Left ventricle myocardium inferior (tissue), 1 donor: ENCODE measurements around the gene LUM. TPM values are rescaled to one million over a fixed set of nuclear protein-coding genes. Genes with fewer than 3 reads are reported as not detected.

ENCODE experiments used
- DNase-seq: peaks from one replicate; pipeline ENCODE4 v3.0.0-alpha.2; 2020
- H3K27ac ChIP-seq: fragments of 200-600 bp; replicated peaks from 2 replicates; pipeline ENCODE4 v1.8.0; 2021
- H3K27me3 ChIP-seq: fragments of 200-600 bp; 2 replicates; pipeline ENCODE4 v1.8.0; 2021; ENCODE audit warnings: low read depth
- H3K36me3 ChIP-seq: fragments of 200-600 bp; 2 replicates; pipeline ENCODE4 v1.8.0; 2021
- H3K4me1 ChIP-seq: fragments of 200-600 bp; 2 replicates; pipeline ENCODE4 v1.8.0; 2021
- H3K4me3 ChIP-seq: fragments of 200-600 bp; 2 replicates; pipeline ENCODE4 v1.8.0; 2021; ENCODE audit warnings: mild to moderate bottlenecking, moderate library complexity
- H3K9me3 ChIP-seq: fragments of 200-600 bp; replicated peaks from 2 replicates; pipeline ENCODE4 v1.8.0; 2021
- CTCF ChIP-seq: fragments of 200-600 bp; IDR thresholded peaks from 2 replicates; pipeline ENCODE4 v1.8.0; 2021; ENCODE audit warnings: antibody characterized with exemption, mild to moderate bottlenecking, borderline replicate concordance
- intact Hi-C: fragments of 100-400 bp; cut with micrococcal nuclease; formaldehyde crosslinking; loops from one replicate; pipeline ENCODE4 v1.11.0; 2022
- total RNA-seq: library from RNA; stranded (reverse); fragmentation: NEBNext Ultra II Directional; extraction: Animal tissue kit (Norgen Biotek cat#: 25700); gene quantifications from one replicate; pipeline ENCODE4 v1.2.1, GENCODE V29; 2021
- donor health status: DM: no; HTN: yes; CAD: no; lungs with severe emphysema.

Gene LUM
- total RNA-seq, 1 donor from 2014 or later = 115 TPM

GRCh38 chr12:91109581-91110310 lies 1.5 kb downstream of the LUM start:
- intact Hi-C loops = no loop called here
- Histone ChIP-seq H3K9me3 (no peaks in the 10 kb centered on the region), H3K27me3 (no peaks in the 10 kb centered on the region), H3K36me3 (no peaks in the 10 kb centered on the region), H3K27ac (peak overlapping the region; percentile 62), H3K4me1 (no peaks in the 10 kb centered on the region), H3K4me3 (peak overlapping the region; percentile 53)
- no peak for DNase-seq
- no peak for TF ChIP-seq CTCF

- intact Hi-C loops = no loop called here
- Histone ChIP-seq H3K4me3 (peak overlapping the region; percentile 53), H3K9me3 (no peaks in the 10 kb centered on the region), H3K27me3 (no peaks in the 10 kb centered on the region), H3K27ac (peak overlapping the region; percentile 62), H3K4me1 (no peaks in the 10 kb centered on the region), H3K36me3 (no peaks in the 10 kb centered on the region)
- DNase-seq = peak; percentile 81
- peak; percentile 66 for TF ChIP-seq CTCF
Observed at GRCh38 chr12:91109148-91109564, 2.1 kb downstream of the LUM start.

- intact Hi-C loops = no loop called here
- peak overlapping the region; percentile 53 for H3K4me3 ChIP-seq
Observed at GRCh38 chr12:91108196-91108755, 3.0 kb downstream of the LUM start.

GRCh38 chr12:91106283-91106682 lies 5.0 kb downstream of the LUM start:
- Histone ChIP-seq H3K27ac (peak overlapping the region; percentile 55), H3K4me1 (no peaks in the 10 kb centered on the region), H3K36me3 (no peaks in the 10 kb centered on the region), H3K27me3 (no peaks in the 10 kb centered on the region), H3K9me3 (no peaks in the 10 kb centered on the region), H3K4me3 (peak overlapping the region; percentile 39)
- no peak for DNase-seq
- no peak for TF ChIP-seq CTCF
- intact Hi-C loops = no loop called here

More at GRCh38 chr12:91108196-91108755, 3.0 kb downstream of the LUM start:
- Histone ChIP-seq H3K36me3 (no peaks in the 10 kb centered on the region), H3K27ac (peak overlapping the region; percentile 62), H3K27me3 (no peaks in the 10 kb centered on the region), H3K9me3 (no peaks in the 10 kb centered on the region), H3K4me1 (no peaks in the 10 kb centered on the region)
- no peak for DNase-seq
- no peak for TF ChIP-seq CTCF

- no peaks in the 10 kb centered on the region for H3K36me3 ChIP-seq
- peak overlapping the region; percentile 39 for H3K4me3 ChIP-seq
- peak overlapping the region; percentile 55 for H3K27ac ChIP-seq
- DNase-seq = no peak
- no peaks in the 10 kb centered on the region for H3K27me3 ChIP-seq
- no peak for TF ChIP-seq CTCF
- intact Hi-C loops = no loop called here
- H3K4me1 ChIP-seq = no peaks in the 10 kb centered on the region
- no peaks in the 10 kb centered on the region for H3K9me3 ChIP-seq
Observed at GRCh38 chr12:91105807-91106206, 5.5 kb downstream of the LUM start.
